8988T (cell line): ENCODE results near the gene FARP2.

ENCODE experiments used
- DNase-seq: peaks from one replicate; pipeline ENCODE4 v3.0.0; 2011

FARP2 gene

GRCh38 chr2:241461693-241462677 is 105.9 kb downstream of the FARP2 start:
- no peak for DNase-seq

DNA sequence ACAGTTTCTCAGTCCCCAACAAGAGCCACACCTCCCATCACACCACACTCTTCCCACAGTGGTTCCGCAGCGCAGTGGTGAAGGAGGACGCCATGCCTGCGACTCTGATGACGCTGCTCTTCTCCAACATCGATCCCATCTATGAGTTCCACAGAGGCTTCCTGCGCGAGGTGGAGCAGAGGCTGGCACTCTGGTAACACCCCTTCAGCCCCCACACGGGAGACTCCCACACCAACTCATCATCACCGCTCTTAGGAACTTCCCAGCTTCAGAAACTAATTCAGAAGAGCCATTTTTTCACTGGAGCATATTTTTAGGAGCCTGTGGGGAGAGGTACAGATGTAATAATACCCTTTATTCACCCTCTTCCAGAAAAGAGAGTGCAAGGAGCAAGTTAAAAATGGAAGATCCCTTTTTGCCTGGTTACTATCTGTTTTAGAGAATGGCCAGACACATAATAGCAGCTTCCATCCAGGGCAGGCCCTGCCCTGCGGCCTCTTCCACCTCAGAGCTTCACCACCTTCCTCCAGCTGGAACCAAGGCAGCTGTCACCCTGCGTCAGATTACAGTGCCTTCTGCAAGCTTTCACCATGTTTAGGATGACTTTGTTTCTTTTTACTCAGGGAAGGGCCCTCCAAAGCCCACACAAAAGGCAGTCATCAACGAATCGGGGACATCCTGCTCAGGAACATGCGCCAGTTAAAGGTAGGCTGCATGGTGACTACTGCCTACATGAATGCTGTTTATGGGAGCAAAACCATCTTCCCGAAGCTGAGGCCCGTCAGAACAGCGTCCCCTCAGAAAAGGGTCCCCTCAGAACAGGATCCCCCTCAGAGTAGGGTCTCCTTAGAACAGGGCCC is 107.4 kb downstream of the FARP2 start:
- DNase-seq: no peak

- no peak for DNase-seq
Measured at GRCh38 chr2:241465543-241465942, 109.5 kb downstream of the FARP2 start.

DNA sequence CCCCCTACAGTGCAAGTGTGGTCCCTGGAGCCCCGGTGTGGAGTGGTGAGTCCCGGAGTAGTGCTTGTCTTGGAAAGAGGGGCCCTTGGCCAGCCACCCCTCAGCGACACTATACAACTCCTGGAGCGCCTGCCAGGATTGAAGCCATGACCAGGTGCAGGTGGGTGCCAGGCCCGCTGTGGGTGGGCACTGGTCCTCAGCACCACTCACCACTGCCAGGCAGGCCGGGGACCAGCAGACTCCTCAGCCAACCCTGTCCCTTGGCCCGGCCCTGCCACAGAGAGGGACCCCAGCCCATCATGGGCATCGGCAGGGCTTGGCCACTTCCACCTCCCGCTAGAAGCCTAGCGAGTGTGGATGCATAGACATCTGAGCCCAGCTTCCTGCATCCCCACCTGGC is 110.1 kb downstream of the FARP2 start:
- DNase-seq: no peak

DNA sequence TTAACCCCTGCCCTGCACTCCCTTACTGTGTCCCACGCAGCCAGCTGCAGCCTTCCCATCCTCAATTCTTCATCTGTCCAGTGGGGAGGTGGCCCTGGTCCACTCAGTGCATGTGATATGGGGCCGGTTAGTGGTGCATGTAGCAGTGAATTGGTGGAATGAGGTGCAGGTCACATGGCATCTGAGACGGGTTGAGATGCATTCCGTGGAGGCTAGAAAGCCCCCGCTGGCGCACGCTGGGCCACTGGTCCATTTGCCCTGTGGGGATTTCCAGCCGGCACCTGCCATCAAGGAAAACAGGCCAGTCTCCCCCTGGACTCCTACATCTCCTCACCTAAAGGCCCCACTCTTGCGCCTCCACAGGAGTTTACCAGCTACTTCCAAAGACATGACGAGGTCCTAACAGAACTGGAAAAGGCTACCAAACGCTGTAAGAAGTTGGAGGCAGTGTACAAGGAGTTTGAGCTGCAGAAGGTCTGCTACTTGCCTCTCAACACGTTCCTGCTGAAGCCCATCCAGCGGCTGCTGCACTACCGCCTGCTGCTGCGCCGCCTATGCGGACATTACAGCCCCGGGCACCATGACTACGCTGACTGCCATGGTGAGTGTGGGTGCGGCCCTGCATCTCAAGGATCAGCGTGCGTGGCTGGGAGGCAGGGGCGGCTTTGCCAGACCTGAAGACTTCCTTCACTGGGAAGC is 111.8 kb downstream of the FARP2 start:
- no peak for DNase-seq

DNA sequence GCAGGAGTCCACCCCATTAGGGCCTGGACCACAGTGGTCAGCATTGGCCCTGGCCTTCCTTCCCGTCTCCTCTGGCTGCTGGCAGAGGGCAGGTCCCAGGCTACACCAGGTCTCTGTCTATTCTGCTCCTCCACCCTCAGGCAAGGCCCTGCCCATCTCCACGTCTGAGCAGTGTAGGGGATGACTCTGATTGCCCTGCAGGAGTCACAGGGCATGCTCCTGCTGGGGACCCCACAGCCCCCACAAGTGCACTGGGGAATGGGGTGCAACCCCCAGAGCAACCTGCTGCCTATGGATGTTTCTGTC is 112.3 kb downstream of the FARP2 start:
- DNase-seq: no peak

- no peak for DNase-seq
Measured at GRCh38 chr2:241469746-241470145, 113.7 kb downstream of the FARP2 start.

DNA sequence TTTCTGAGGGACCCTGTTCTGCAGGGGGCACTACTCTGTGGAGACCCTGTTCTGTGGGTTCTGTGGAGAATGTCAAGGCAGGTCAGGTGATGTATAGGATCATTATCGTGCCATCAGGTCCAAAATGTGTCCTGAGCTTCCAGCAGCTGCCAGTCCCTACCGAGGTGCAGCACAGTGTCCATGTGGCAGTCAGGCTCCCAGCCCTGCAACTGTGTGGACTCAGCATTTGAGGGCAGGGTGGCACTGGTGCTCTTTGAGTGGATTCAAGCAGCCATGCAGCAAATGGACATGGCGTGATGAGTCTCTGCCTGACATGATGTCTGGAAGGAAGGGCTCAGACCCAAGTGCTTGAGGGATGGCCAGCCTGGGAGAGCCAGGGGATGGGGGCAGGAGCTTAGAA is 117.3 kb downstream of the FARP2 start:
- DNase-seq: no peak

DNA sequence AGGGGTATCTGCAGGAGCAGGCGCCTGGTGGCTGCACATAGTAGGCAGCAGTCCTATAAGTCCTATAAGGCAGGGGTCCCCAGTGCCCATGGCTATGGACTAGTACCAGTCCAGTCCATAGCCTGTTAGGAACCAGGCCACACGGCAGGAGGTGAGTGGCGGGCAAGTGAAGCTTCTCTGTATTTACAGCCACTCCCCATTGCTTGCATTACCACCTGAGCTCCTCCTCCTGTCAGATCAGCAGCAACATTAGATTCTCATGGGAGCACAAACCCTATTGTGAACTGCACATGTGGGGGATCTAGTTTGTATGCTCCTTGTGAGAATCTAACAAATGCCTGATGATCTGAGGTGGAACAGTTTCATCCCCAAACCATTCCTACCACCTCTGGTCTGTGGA is 119.2 kb downstream of the FARP2 start:
- no peak for DNase-seq

DNA sequence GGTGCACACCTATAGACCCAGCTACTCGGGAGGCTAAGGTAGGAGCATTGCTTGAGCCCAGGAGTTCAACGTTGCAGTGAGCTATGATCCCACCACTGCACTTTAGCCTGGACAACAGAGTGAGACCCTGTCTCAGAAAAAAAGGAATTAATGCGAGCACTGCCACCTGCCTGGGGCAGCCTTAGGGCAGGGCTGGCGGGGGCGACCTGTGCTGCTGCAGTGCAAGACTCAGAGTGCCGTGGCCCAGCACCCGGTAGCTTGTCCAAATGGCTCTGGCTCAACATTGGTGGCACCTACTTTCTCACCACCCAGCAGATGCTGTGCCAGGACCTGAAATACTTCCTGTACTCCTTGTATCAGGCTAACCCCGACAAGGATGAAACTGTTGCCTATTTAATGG is 122.1 kb downstream of the FARP2 start:
- DNase-seq: no peak

- DNase-seq: no peak
Measured at GRCh38 chr2:241479026-241479898, 123.2 kb downstream of the FARP2 start.

DNA sequence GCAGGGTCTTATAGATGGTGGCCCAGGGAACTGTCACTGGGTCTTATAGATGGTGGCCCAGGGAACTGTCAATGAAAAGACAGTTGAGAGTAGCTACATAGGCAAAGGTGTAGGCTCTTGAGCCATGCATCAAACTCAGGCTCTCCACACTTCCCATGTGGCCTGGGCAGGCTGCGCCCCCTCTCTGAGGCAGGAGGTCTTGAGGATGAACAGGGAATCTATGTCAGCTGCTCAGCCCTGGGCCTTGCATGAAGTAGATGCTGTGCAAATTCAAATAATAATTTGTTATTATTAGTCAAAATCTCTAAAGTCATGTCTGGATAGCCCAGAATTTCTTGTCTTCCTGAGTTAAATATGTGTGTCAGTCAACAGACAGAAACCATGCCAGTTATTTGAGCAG is 125.6 kb downstream of the FARP2 start:
- DNase-seq: no peak

DNA sequence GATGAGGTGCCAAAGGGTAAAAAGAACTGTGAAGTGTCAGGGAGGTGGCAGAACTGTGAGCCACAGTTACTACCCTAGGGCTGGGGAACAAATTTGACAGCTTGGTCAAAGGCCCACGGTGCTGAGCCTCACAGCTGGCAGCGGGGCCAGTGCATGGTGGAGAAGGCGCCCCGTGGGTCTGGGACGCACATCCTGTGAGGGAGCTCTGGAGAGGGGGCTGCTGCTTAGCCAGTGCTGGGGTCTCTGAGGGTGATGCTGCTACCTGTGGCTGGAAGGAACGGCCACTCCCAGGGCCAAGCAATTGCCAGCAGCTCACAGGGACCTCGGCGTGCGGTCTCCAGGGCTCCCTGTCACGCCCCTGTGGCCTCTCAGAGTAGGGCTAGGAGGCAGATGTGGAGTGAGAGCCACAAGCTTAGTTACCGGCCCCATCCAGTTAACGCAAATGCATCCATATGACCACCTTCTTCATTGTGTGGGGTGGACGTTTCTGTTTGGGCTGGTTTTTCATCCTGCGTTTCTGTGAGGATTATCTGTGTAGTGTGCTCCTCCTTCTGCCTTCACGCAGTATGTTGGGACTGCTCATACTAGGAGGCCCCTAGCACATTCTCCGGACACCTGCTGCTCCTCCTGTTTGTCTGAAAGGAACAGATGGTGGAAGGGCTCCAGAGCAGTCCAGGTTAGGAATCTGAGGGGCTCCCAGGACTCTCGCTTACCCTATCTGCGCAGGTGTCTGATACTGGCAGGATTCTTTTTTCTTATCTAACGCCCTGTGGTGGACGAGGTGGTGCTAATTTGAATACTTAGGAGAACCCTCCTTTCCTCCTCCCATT is 126.3 kb downstream of the FARP2 start:
- DNase-seq: no peak

DNA sequence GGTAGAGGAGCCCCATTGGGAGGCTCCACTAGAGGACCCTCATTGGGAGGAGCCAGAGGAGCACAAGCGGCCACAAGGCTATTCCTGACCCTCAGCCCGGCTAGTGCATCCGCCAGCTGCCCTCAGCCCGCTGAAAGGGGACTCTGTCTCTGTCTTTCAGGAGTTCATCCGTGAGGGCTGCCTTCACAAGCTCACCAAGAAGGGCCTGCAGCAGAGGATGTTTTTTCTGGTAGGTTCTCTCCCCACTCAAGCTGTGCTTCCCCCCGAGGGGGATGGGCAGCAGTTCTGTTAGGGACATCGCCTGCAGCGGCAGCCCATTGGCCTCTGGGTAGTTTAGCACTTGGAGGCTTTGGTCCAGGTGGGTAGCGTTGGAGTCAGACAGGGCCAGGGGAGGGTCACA is 127.2 kb downstream of the FARP2 start:
- no peak for DNase-seq

- no peak for DNase-seq
Measured at GRCh38 chr2:241485172-241485911, 129.3 kb downstream of the FARP2 start.

GRCh38 chr2:241489088-241489487 is 133.0 kb downstream of the FARP2 start:
- no peak for DNase-seq

DNA sequence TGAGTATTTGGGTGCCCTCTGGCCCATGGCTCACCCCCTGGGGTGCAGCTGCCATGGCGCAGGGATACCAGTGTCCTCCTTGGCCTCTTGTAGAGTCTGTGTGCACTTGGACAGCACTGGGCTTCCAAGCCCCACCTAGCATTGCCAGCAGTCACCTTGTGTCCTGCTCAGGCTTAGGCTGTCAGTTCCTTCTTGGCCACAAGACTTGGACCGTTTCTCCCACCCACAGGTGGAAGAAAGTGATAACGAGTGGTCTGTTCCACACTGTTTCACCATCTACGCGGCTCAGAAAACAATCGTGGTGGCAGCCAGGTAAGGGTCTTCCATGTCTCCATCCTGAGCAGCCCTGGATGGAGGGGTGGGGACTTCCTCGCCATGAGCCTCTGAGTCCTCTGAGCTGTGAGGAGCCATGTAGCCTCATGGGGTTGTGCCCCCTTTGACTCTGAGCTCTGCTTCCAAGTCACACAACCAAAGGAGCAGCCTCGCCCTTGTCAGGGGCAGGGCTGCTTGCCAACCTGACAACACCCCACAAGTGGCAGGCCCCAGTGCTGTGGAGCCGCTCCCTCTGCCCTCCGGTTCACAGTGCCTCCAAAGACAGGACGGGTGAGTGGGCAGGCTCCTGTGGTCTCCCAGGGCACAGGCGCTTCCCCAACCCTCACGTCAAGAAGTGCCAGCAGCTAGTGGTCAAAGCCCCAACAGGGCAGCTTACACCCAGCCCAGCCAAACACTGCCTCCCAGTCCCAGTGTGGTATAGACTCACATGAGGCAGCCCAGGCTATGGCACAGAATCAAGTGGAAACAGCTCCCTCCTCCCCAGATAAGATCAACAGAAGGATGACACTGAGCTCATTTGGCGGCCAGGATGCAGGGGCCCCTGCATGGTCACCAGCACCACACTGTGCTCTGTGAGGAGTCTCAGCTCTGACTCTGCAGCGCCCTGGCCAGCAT is 133.9 kb downstream of the FARP2 start:
- no peak for DNase-seq

DNA sequence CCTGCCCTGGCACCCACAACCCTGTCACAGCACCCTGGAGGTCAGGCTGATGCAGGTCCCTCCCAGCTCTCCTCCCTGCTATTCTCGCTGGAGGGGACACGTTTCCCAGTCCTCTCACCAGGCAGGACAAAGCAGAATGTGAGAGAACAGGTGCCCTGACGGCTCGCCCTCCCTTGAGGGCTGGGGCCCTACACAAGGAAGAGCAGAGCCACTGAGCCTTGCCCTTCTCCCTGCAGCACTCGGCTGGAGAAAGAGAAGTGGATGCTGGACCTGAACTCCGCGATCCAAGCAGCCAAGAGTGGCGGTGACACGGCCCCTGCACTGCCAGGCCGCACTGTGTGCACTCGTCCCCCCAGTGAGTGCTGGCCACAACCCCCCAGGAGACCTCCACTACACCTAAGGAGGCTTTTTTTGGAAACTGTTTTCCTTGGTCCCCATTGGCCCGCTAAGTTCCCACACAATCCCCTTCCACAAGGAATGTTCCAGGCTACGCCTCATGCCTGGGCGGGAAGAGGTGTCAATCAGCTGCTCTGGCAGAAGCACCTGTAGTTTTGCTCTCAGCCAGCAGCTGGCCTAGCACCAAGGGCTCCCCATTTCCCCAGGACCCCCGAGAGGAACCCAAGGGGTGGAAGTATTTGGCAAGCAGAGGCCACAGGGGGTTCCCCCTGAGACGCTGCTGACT is 134.9 kb downstream of the FARP2 start:
- no peak for DNase-seq
